HUDEP-2 (cell line): ENCODE results near the gene FAM219B.

Experiments
- DNase-seq, 76 experiments: peaks; one replicate each; lab custom pipeline; 2025; ENCODE audit not compliant: unreplicated experiment in 76 of 76; lab: John Stamatoyannopoulos, UW

The FAM219B gene

GRCh38 chr15:74851960-74852359 is 54.7 kb downstream of the FAM219B start:
- no peak for DNase-seq

DNA sequence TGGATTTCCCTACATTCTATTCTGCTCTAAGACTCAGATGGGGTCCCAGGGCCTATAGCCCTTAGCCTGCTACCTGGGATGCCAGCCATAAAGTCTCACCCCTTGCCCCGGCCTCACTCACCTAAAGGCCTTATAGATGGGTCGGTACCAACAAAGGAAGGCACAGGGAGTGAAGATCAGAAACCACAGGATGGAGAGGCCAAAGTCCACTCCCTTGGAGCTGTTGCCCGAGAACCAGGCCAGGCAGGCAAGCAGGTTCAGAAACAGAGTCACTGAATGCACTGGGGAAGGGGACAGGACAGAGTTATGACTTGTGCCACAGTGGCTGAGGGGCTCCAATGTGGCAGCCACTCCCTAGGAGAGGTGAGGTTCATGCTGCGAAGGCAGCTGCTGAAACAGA is 56.3 kb downstream of the FAM219B start:
- DNase-seq = no peak
